Astrocyte of the cerebellum (primary cell): ENCODE data around the gene ASPHD1.
A peak's percentile ranks its signal among the peaks of the same experiment; 100 is the strongest.
"Not testable (repeated sequence)": the region's sequence is repeated elsewhere in the genome, so short reads cannot be mapped to it uniquely, and the experiment has no call there.

Source experiments
- DNase-seq: peaks from one replicate; pipeline ENCODE4 v3.0.0-alpha.2; 2011; ENCODE audit warnings: low read depth
- H3K4me3 ChIP-seq: 2 replicates; pipeline ENCODE4 v1.5.1; 2011; ENCODE audit warnings: mild to moderate bottlenecking, low read depth, low read length, moderate library complexity
- CTCF ChIP-seq: IDR thresholded peaks from 2 replicates; pipeline ENCODE4 v1.5.1; 2012; ENCODE audit warnings: low read length, low read depth, moderate library complexity, mild to moderate bottlenecking; ENCODE audit errors: missing control alignments
- in situ Hi-C: cut with HindIII; loops from 2 replicates; pipeline ENCODE4 v1.10.0; 2017; ENCODE audit warnings: low sequenced_read_pairs

Gene ASPHD1

GRCh38 chr16:29922326-29922725, 22.0 kb downstream of the ASPHD1 start:
- no peak for DNase-seq
- in situ Hi-C loops, result no loop called here
- TF ChIP-seq CTCF, result no peak
- no peak overlapping the region for H3K4me3 ChIP-seq

GRCh38 chr16:29922986-29923501, 22.8 kb downstream of the ASPHD1 start:
- DNase-seq, result no peak
- in situ Hi-C loops, result no loop called here
- TF ChIP-seq CTCF, result no peak
- no peak overlapping the region for H3K4me3 ChIP-seq

GRCh38 chr16:29925105-29925756, 24.9 kb downstream of the ASPHD1 start:
- TF ChIP-seq CTCF, result no peak
- H3K4me3 ChIP-seq, result peak overlapping the region; percentile 73
- DNase-seq, result no peak
- in situ Hi-C loops, result no loop called here

GRCh38 chr16:29925781-29926710, 25.8 kb downstream of the ASPHD1 start, which contains the start of gene KCTD13:
Gene KCTD13, minus strand, starts transcription at chr16:29926226. Its CDS starts 193 bp downstream, at chr16:29926033.
- H3K4me3 ChIP-seq, result peak within 1 kb of the TSS; percentile 73
- no peak for DNase-seq
- no peak for TF ChIP-seq CTCF
- in situ Hi-C loops, result no loop called here

GRCh38 chr16:29926711-29927052, 26.4 kb downstream of the ASPHD1 start:
- TF ChIP-seq CTCF, result no peak
- peak overlapping the region; percentile 73 for H3K4me3 ChIP-seq
- in situ Hi-C loops, result no loop called here
- DNase-seq, result no peak

GRCh38 chr16:29927070-29927905, 27.0 kb downstream of the ASPHD1 start:
- peak overlapping the region; percentile 73 for H3K4me3 ChIP-seq
- no peak for DNase-seq
- in situ Hi-C loops, result no loop called here
- TF ChIP-seq CTCF, result no peak

GRCh38 chr16:29931750-29932149, 31.5 kb downstream of the ASPHD1 start:
- in situ Hi-C loops, DNase-seq, H3K4me3 ChIP-seq: not testable (repeated sequence)
